Cerebellar nuclear complex (tissue), 1 donor: ENCODE data around the gene ADAMTSL2.

Experiments used
- DNase-seq, 2 experiments: peaks; one replicate each; lab custom pipeline; 2025; lab: John Stamatoyannopoulos, UW

ADAMTSL2 gene

GRCh38 chr9:133589454-133590227 is 55.1 kb downstream of the ADAMTSL2 start:
- no peak for DNase-seq

GRCh38 chr9:133590231-133590855 is 55.8 kb downstream of the ADAMTSL2 start:
- no peak for DNase-seq

GRCh38 chr9:133591116-133591910 is 56.8 kb downstream of the ADAMTSL2 start:
- DNase-seq = no peak

GRCh38 chr9:133591985-133592384 is 57.5 kb downstream of the ADAMTSL2 start:
- DNase-seq = no peak

- no peak for DNase-seq
These were observed 58.4 kb downstream of the ADAMTSL2 start for GRCh38 chr9:133592731-133593409.

GRCh38 chr9:133593587-133594253 is 59.2 kb downstream of the ADAMTSL2 start:
- no peak for DNase-seq

- DNase-seq = no peak
These were observed 59.8 kb downstream of the ADAMTSL2 start for GRCh38 chr9:133594310-133594709.

- DNase-seq = no peak
These were observed 61.4 kb downstream of the ADAMTSL2 start for GRCh38 chr9:133595910-133596309.

GRCh38 chr9:133597316-133597957 is 62.9 kb downstream of the ADAMTSL2 start:
- no peak for DNase-seq

- DNase-seq = no peak
These were observed 64.5 kb downstream of the ADAMTSL2 start for GRCh38 chr9:133598978-133599377.

GRCh38 chr9:133599470-133600173 is 65.1 kb downstream of the ADAMTSL2 start:
- no peak for DNase-seq

GRCh38 chr9:133600739-133601138 is 66.2 kb downstream of the ADAMTSL2 start:
- no peak for DNase-seq

- DNase-seq = no peak
These were observed 67.2 kb downstream of the ADAMTSL2 start for GRCh38 chr9:133601746-133602145.

GRCh38 chr9:133602277-133602676 is 67.8 kb downstream of the ADAMTSL2 start:
- DNase-seq = no peak

GRCh38 chr9:133603135-133603927 is 68.8 kb downstream of the ADAMTSL2 start:
- no peak for DNase-seq

- DNase-seq = no peak
These were observed 69.7 kb downstream of the ADAMTSL2 start for GRCh38 chr9:133604214-133604613.

GRCh38 chr9:133604856-133605255 is 70.4 kb downstream of the ADAMTSL2 start:
- no peak for DNase-seq

GRCh38 chr9:133605446-133605845 is 70.9 kb downstream of the ADAMTSL2 start:
- DNase-seq = no peak

- no peak for DNase-seq
These were observed 71.6 kb downstream of the ADAMTSL2 start for GRCh38 chr9:133605856-133606707.
